ENCODE data around the gene RFX5. TPM values are rescaled to one million over a fixed set of nuclear protein-coding genes. Genes with fewer than 3 reads are reported as not detected.

The RFX5 gene
- total and polyA plus RNA-seq, 2 experiments from 2014 or later: 11.3 to 20.0 TPM

GRCh38 chr1:151334822-151335221 is 12.2 kb downstream of the RFX5 start:
- Histone ChIP-seq H3K27me3 (replicated peaks; ENCODE audit: insufficient read depth) (no peaks in the 10 kb centered on the region), H3K9me2 (ENCODE audit: insufficient read depth) (no peaks in the 10 kb centered on the region), H3K4me2 (ENCODE audit: unreplicated experiment) (no peak overlapping the region), H3K79me2 (ENCODE audit: insufficient read depth) (no peaks in the 10 kb centered on the region), H3K27ac (no peak overlapping the region), H3K4me3 (no peak overlapping the region), H2AFZ (no peak overlapping the region), H3K9ac (no peak overlapping the region), H3K4me1 (ENCODE audit: insufficient read depth) (no peaks in the 10 kb centered on the region), H3K9me3 (ENCODE audit: low read depth) (no peaks in the 10 kb centered on the region), H3K36me3 (ENCODE audit: low read depth) (no peaks in the 10 kb centered on the region), H3F3A (ENCODE audit: insufficient read depth) (no peaks in the 10 kb centered on the region), H4K20me1 (ENCODE audit: insufficient read depth) (no peaks in the 10 kb centered on the region)
- no peak for DNase-seq
- 78 to 80% methylated on average over 5 of the region's 5 CpGs for WGBS, 2 experiments (ENCODE audit: low coverage in 1 of 2, low lambda C conversion rate in 2 of 2, missing lambda C conversion rate in 2 of 2)
- in situ Hi-C loops (cut with MboI): loop anchor here (5.0 kb wide), 1 partner anchor 33 kb away; no protein-coding TSS in a partner anchor
- no peak for TF ChIP-seq EZH2phosphoT487 (IDR thresholded peaks at IDR 0.05; ENCODE audit: insufficient read depth, low read depth)
- TF ChIP-seq EZH2 (IDR thresholded peaks at IDR 0.05; ENCODE audit: insufficient read depth, poor library complexity, severe bottlenecking): no peak

GRCh38 chr1:151327903-151328674 is 19.0 kb downstream of the RFX5 start:
- Histone ChIP-seq H3K4me1 (ENCODE audit: insufficient read depth) (peaks cover 25% of the 10 kb centered on the region), H2AFZ (peak overlapping the region; percentile 98), H3F3A (ENCODE audit: insufficient read depth) (peaks cover 26% of the 10 kb centered on the region), H3K4me3 (peak overlapping the region; percentile 93), H3K27ac (peak overlapping the region; percentile 96), H3K9me2 (ENCODE audit: insufficient read depth) (no peaks in the 10 kb centered on the region), H3K27me3 (replicated peaks; ENCODE audit: insufficient read depth) (no peaks in the 10 kb centered on the region), H3K36me3 (ENCODE audit: low read depth) (peaks cover 5% of the 10 kb centered on the region; the same call in 1 of the 2 replicates), H3K79me2 (ENCODE audit: insufficient read depth) (peaks cover 42% of the 10 kb centered on the region), H4K20me1 (ENCODE audit: insufficient read depth) (no peaks in the 10 kb centered on the region), H3K9ac (peak overlapping the region; percentile 96), H3K4me2 (ENCODE audit: unreplicated experiment) (peak overlapping the region; percentile 99), H3K9me3 (ENCODE audit: low read depth) (no peaks in the 10 kb centered on the region)
- peak; percentile 58 for DNase-seq
- WGBS, 2 experiments (ENCODE audit: low coverage in 1 of 2, low lambda C conversion rate in 2 of 2, missing lambda C conversion rate in 2 of 2): 13 to 15% methylated on average over 34 of the region's 34 CpGs
- TF ChIP-seq EZH2 (IDR thresholded peaks at IDR 0.05; ENCODE audit: insufficient read depth, poor library complexity, severe bottlenecking) (no peak), EZH2phosphoT487 (IDR thresholded peaks at IDR 0.05; ENCODE audit: insufficient read depth, low read depth) (no peak)
- in situ Hi-C loops (cut with MboI): no loop called here

GRCh38 chr1:151327223-151327902 is 19.7 kb downstream of the RFX5 start, which contains the start of gene PI4KB:
PI4KB (minus strand) TSS chr1:151327416; CDS start chr1:151316481, 10,935 bp downstream.
- DNase-seq: peak; percentile 99
- in situ Hi-C loops (cut with MboI): no loop called here
- Histone ChIP-seq H3K36me3 (ENCODE audit: low read depth) (peaks cover 5% of the 10 kb centered on the region; the same call in 1 of the 2 replicates), H3K9ac (peak within 1 kb of the TSS; percentile 96), H3K27me3 (replicated peaks; ENCODE audit: insufficient read depth) (no peaks in the 10 kb centered on the region), H3K27ac (peak within 1 kb of the TSS; percentile 96), H3K4me3 (peak within 1 kb of the TSS; percentile 93), H3F3A (ENCODE audit: insufficient read depth) (peaks cover 26% of the 10 kb centered on the region), H2AFZ (peak within 1 kb of the TSS; percentile 98), H3K9me2 (ENCODE audit: insufficient read depth) (no peaks in the 10 kb centered on the region), H3K79me2 (ENCODE audit: insufficient read depth) (peaks cover 49% of the 10 kb centered on the region), H4K20me1 (ENCODE audit: insufficient read depth) (no peaks in the 10 kb centered on the region), H3K4me2 (ENCODE audit: unreplicated experiment) (peak within 1 kb of the TSS; percentile 99), H3K9me3 (ENCODE audit: low read depth) (no peaks in the 10 kb centered on the region), H3K4me1 (ENCODE audit: insufficient read depth) (peaks cover 25% of the 10 kb centered on the region)
- WGBS, 2 experiments (ENCODE audit: low coverage in 1 of 2, low lambda C conversion rate in 2 of 2, missing lambda C conversion rate in 2 of 2): 1% methylated on average over 30 to 38 of the region's 40 CpGs
- no peak for TF ChIP-seq EZH2 (IDR thresholded peaks at IDR 0.05; ENCODE audit: insufficient read depth, poor library complexity, severe bottlenecking)
- no peak for TF ChIP-seq EZH2phosphoT487 (IDR thresholded peaks at IDR 0.05; ENCODE audit: insufficient read depth, low read depth)

- Histone ChIP-seq H3K36me3 (ENCODE audit: low read depth) (peaks cover 5% of the 10 kb centered on the region; the same call in 1 of the 2 replicates), H3K9ac (peak overlapping the region; percentile 96), H3K27me3 (replicated peaks; ENCODE audit: insufficient read depth) (no peaks in the 10 kb centered on the region), H3K4me1 (ENCODE audit: insufficient read depth) (peaks cover 25% of the 10 kb centered on the region), H3K9me3 (ENCODE audit: low read depth) (no peaks in the 10 kb centered on the region), H4K20me1 (ENCODE audit: insufficient read depth) (no peaks in the 10 kb centered on the region), H3K9me2 (ENCODE audit: insufficient read depth) (no peaks in the 10 kb centered on the region), H3K79me2 (ENCODE audit: insufficient read depth) (peaks cover 56% of the 10 kb centered on the region), H3K27ac (peak overlapping the region; percentile 96), H3K4me2 (ENCODE audit: unreplicated experiment) (peak overlapping the region; percentile 98), H2AFZ (peak overlapping the region; percentile 98), H3K4me3 (peak overlapping the region; percentile 93), H3F3A (ENCODE audit: insufficient read depth) (peaks cover 26% of the 10 kb centered on the region)
- whole genome bisulfite sequencing, 2 experiments (ENCODE audit: low coverage in 1 of 2, low lambda C conversion rate in 2 of 2, missing lambda C conversion rate in 2 of 2): 1 to 2% methylated on average over 10 to 12 of the region's 12 CpGs
- in situ Hi-C loops (cut with MboI): no loop called here
- TF ChIP-seq EZH2phosphoT487 (IDR thresholded peaks at IDR 0.05; ENCODE audit: insufficient read depth, low read depth) (no peak), EZH2 (IDR thresholded peaks at IDR 0.05; ENCODE audit: insufficient read depth, poor library complexity, severe bottlenecking) (no peak)
- peak; percentile 81 for DNase-seq
These were observed 20.3 kb downstream of the RFX5 start for GRCh38 chr1:151326619-151327222.
